ENCODE data around the gene SLC35D2.

SLC35D2 gene

GRCh38 chr9:96293498-96294158 lies 89.9 kb downstream of the SLC35D2 start:
- Histone ChIP-seq H3K27me3 (no peaks in the 10 kb centered on the region), H3K4me1 (no peaks in the 10 kb centered on the region), H3K4me3 (no peak overlapping the region), H3K4me2 (no peak overlapping the region), H3K9me3 (peaks cover 6% of the 10 kb centered on the region; the same call in 1 of the 2 replicates), H3K36me3 (no peaks in the 10 kb centered on the region), H3K27ac (no peak overlapping the region), H4K20me1 (no peaks in the 10 kb centered on the region), H3K9ac (no peak overlapping the region)
- TF ChIP-seq Cebpa-rat (IDR thresholded peaks at IDR 0.05) = no peak

- H3K4me3 ChIP-seq = no peak overlapping the region
- H3K4me2 ChIP-seq = no peak overlapping the region
- H3K27me3 ChIP-seq = no peaks in the 10 kb centered on the region
- TF ChIP-seq Cebpa-rat (IDR thresholded peaks at IDR 0.05) = no peak
- no peaks in the 10 kb centered on the region for H4K20me1 ChIP-seq
- H3K9ac ChIP-seq = no peak overlapping the region
- no peaks in the 10 kb centered on the region for H3K4me1 ChIP-seq
- no peaks in the 10 kb centered on the region for H3K36me3 ChIP-seq
- no peak overlapping the region for H3K27ac ChIP-seq
- H3K9me3 ChIP-seq = peaks cover 16% of the 10 kb centered on the region
These were observed 94.1 kb downstream of the SLC35D2 start for GRCh38 chr9:96289392-96289791.

- no peak overlapping the region for H3K4me3 ChIP-seq
- H3K36me3 ChIP-seq = no peaks in the 10 kb centered on the region
- H3K4me1 ChIP-seq = no peaks in the 10 kb centered on the region
- no peaks in the 10 kb centered on the region for H3K27me3 ChIP-seq
- no peak overlapping the region for H3K4me2 ChIP-seq
- H3K27ac ChIP-seq = no peak overlapping the region
- peaks cover 26% of the 10 kb centered on the region for H3K9me3 ChIP-seq
- no peaks in the 10 kb centered on the region for H4K20me1 ChIP-seq
- H3K9ac ChIP-seq = no peak overlapping the region
- TF ChIP-seq Cebpa-rat (IDR thresholded peaks at IDR 0.05) = no peak
These were observed 101.9 kb downstream of the SLC35D2 start for GRCh38 chr9:96281641-96282040.

GRCh38 chr9:96279932-96280331 lies 103.6 kb downstream of the SLC35D2 start:
- no peaks in the 10 kb centered on the region for H3K36me3 ChIP-seq
- no peak overlapping the region for H3K27ac ChIP-seq
- no peak overlapping the region for H3K4me2 ChIP-seq
- H4K20me1 ChIP-seq = no peaks in the 10 kb centered on the region
- no peak overlapping the region for H3K4me3 ChIP-seq
- no peak overlapping the region for H3K9ac ChIP-seq
- H3K9me3 ChIP-seq = peaks cover 27% of the 10 kb centered on the region
- H3K4me1 ChIP-seq = no peaks in the 10 kb centered on the region
- no peak for TF ChIP-seq Cebpa-rat (IDR thresholded peaks at IDR 0.05)
- no peaks in the 10 kb centered on the region for H3K27me3 ChIP-seq

- Histone ChIP-seq H3K4me3 (no peak overlapping the region), H4K20me1 (no peaks in the 10 kb centered on the region), H3K27me3 (no peaks in the 10 kb centered on the region), H3K4me2 (no peak overlapping the region), H3K9me3 (peaks cover 29% of the 10 kb centered on the region), H3K36me3 (no peaks in the 10 kb centered on the region), H3K9ac (no peak overlapping the region), H3K4me1 (no peaks in the 10 kb centered on the region), H3K27ac (no peak overlapping the region)
- no peak for TF ChIP-seq Cebpa-rat (IDR thresholded peaks at IDR 0.05)
These were observed 108.6 kb downstream of the SLC35D2 start for GRCh38 chr9:96274939-96275338.
